OCI-M2 (cell line): Measurements from ENCODE around the gene SIK2.

Source experiments
- DNase-seq: peaks from one replicate; lab custom pipeline; 2025; ENCODE audit not compliant: unreplicated experiment; lab: John Stamatoyannopoulos, UW

SIK2 gene

GRCh38 chr11:111727431-111727830 is 125.2 kb downstream of the SIK2 start:
- DNase-seq: no peak

- no peak for DNase-seq
Measured at GRCh38 chr11:111729071-111729830, 127.0 kb downstream of the SIK2 start.

- no peak for DNase-seq
Measured at GRCh38 chr11:111729831-111730311, 127.6 kb downstream of the SIK2 start.

- DNase-seq: no peak
Measured at GRCh38 chr11:111730871-111731591, 128.8 kb downstream of the SIK2 start.

GRCh38 chr11:111731821-111732220 is 129.6 kb downstream of the SIK2 start:
- DNase-seq: no peak

GRCh38 chr11:111733016-111733415 is 130.8 kb downstream of the SIK2 start:
- DNase-seq: no peak

GRCh38 chr11:111733611-111734088 is 131.4 kb downstream of the SIK2 start:
- no peak for DNase-seq

GRCh38 chr11:111734101-111734953 is 132.1 kb downstream of the SIK2 start:
- DNase-seq: no peak

- DNase-seq: no peak
Measured at GRCh38 chr11:111734954-111735261, 132.7 kb downstream of the SIK2 start.

- no peak for DNase-seq
Measured at GRCh38 chr11:111735262-111736116, 133.2 kb downstream of the SIK2 start.

- DNase-seq: no peak
Measured at GRCh38 chr11:111736181-111736590, 133.9 kb downstream of the SIK2 start.

- DNase-seq: no peak
Measured at GRCh38 chr11:111736621-111737443, 134.6 kb downstream of the SIK2 start.

- DNase-seq: no peak
Measured at GRCh38 chr11:111737444-111738210, 135.4 kb downstream of the SIK2 start.

GRCh38 chr11:111739299-111739698 is 137.1 kb downstream of the SIK2 start:
- DNase-seq: no peak

GRCh38 chr11:111741751-111742150 is 139.5 kb downstream of the SIK2 start:
- DNase-seq: no peak

- DNase-seq: no peak
Measured at GRCh38 chr11:111743700-111744099, 141.5 kb downstream of the SIK2 start.

GRCh38 chr11:111745719-111746504 is 143.7 kb downstream of the SIK2 start:
- DNase-seq: no peak
